SK-N-SH (cell line): ENCODE results near the gene EHD1. TPM values are rescaled to one million over a fixed set of nuclear protein-coding genes. Genes with fewer than 3 reads are reported as not detected.

ENCODE experiments used
- CTCF ChIA-PET: fragments of 300-600, 350-600 bp; formaldehyde crosslinking; extraction: SDS; loops from one replicate; lab custom pipeline; 2021; lab: Yijun Ruan, JAX
- POLR2A ChIA-PET: fragments of 350-600 bp; sonication (Branson Sonifier 250); formaldehyde crosslinking; extraction: SDS; loops from one replicate; lab custom pipeline; 2020; ENCODE audit warnings: antibody characterized with exemption, inconsistent platforms; lab: Yijun Ruan, JAX
- DNase-seq: peaks from one replicate; pipeline ENCODE4 v3.0.0; 2012
- H2AFZ ChIP-seq: fragments of 200-600 bp; sonication (generic); 2 replicates; pipeline ENCODE4 v1.8.1; 2016; ENCODE audit warnings: antibody characterized with exemption, mild to moderate bottlenecking, low read depth
- H3F3A ChIP-seq: fragments of 200-600 bp; sonication (generic); replicated peaks from 2 replicates; pipeline ENCODE3; 2016; ENCODE audit warnings: antibody characterized with exemption, mild to moderate bottlenecking; ENCODE audit not compliant: insufficient read depth
- H3K27ac ChIP-seq, 2 experiments: fragments of 200-500 bp in 1 of 2; fragments of 200-600 bp in 1 of 2; sonication (Bioruptor generic) in 1 of 2; sonication (generic), shearing (Covaris generic) in 1 of 2; 2 replicates each; pipeline versions ENCODE4 v1.5.1 to v1.6.1; 2014 to 2016; ENCODE audit warnings: low read depth in 2 of 2, inconsistent platforms in 1 of 2, low read length in 1 of 2, mild to moderate bottlenecking in 1 of 2, mixed read lengths in 1 of 2
- H3K27me3 ChIP-seq: fragments of 200-600 bp; sonication (generic), shearing (Covaris generic); 2 replicates; pipeline ENCODE4 v1.6.1; 2016; ENCODE audit warnings: mixed run types; ENCODE audit not compliant: insufficient read depth
- H3K36me3 ChIP-seq, 2 experiments: fragments of 200-500 bp in 1 of 2; fragments of 200-600 bp in 1 of 2; sonication (Bioruptor generic) in 1 of 2; sonication (generic) in 1 of 2; replicated peaks in 1 of 2; 2 replicates each; pipeline versions ENCODE3 to v1.5.1; 2014 to 2016; ENCODE audit warnings: low read length in 1 of 2, mild to moderate bottlenecking in 1 of 2; ENCODE audit not compliant: insufficient read depth in 2 of 2, control insufficient read depth in 1 of 2
- H3K4me1 ChIP-seq, 2 experiments: fragments of 200-500 bp in 1 of 2; fragments of 200-600 bp in 1 of 2; sonication (Bioruptor generic) in 1 of 2; sonication (generic), shearing (Covaris generic) in 1 of 2; 2 replicates each; pipeline versions ENCODE4 v1.5.1 to v1.6.1; 2014 to 2016; ENCODE audit warnings: low read depth in 1 of 2, low read length in 1 of 2, mixed run types in 1 of 2; ENCODE audit not compliant: insufficient read depth in 2 of 2, control insufficient read depth in 1 of 2
- H3K4me2 ChIP-seq: fragments of 200-600 bp; sonication (generic), shearing (Covaris generic); 2 replicates; pipeline ENCODE4 v1.6.1; 2017; ENCODE audit warnings: mixed run types
- H3K4me3 ChIP-seq, 2 experiments: fragments of 200-500 bp in 1 of 2; fragments of 200-600 bp in 1 of 2; sonication (Bioruptor generic) in 1 of 2; sonication (generic), shearing (Covaris generic) in 1 of 2; 2 replicates each; pipeline versions ENCODE4 v1.5.1 to v1.8.1; 2014 to 2016; ENCODE audit warnings: low read depth in 2 of 2, inconsistent platforms in 1 of 2, low read length in 1 of 2, mild to moderate bottlenecking in 1 of 2, mixed read lengths in 1 of 2, moderate library complexity in 1 of 2
- H3K79me2 ChIP-seq: fragments of 200-600 bp; sonication (generic); 2 replicates; pipeline ENCODE4 v1.8.1; 2017; ENCODE audit warnings: mild to moderate bottlenecking; ENCODE audit not compliant: insufficient read depth
- H3K9ac ChIP-seq: fragments of 200-600 bp; sonication (generic); 2 replicates; pipeline ENCODE4 v1.6.1; 2017; ENCODE audit warnings: mixed run types
- H3K9me2 ChIP-seq: fragments of 200-600 bp; sonication (generic); 2 replicates; pipeline ENCODE4 v1.6.1; 2017; ENCODE audit warnings: mixed run types
- H3K9me3 ChIP-seq: fragments of 200-600 bp; sonication (generic); 2 replicates; pipeline ENCODE4 v1.6.1; 2017; ENCODE audit warnings: mixed run types, mild to moderate bottlenecking, moderate library complexity
- H4K20me1 ChIP-seq: fragments of 200-600 bp; sonication (generic); 2 replicates; pipeline ENCODE4 v1.6.1; 2017; ENCODE audit warnings: mild to moderate bottlenecking, mixed run types; ENCODE audit not compliant: insufficient read depth
- CHD2 ChIP-seq: fragments of 150-350 bp; IDR thresholded peaks from 2 replicates; pipeline ENCODE4 v1.6.1; 2018; ENCODE audit warnings: low read length; ENCODE audit not compliant: partially characterized antibody
- GATA2 ChIP-seq: sonication (generic); formaldehyde crosslinking; IDR thresholded peaks from 2 replicates; pipeline ENCODE4 v1.5.0; 2020; ENCODE audit warnings: mild to moderate bottlenecking, missing genetic modification reagents
- IRF3 ChIP-seq: fragments of 150-350 bp; IDR thresholded peaks from 2 replicates; pipeline ENCODE4 v1.6.1; 2016; ENCODE audit warnings: mild to moderate bottlenecking, low read depth, low read length
- MEF2A ChIP-seq: IDR thresholded peaks from 2 replicates; pipeline ENCODE4 v1.4.0; 2012; ENCODE audit warnings: low read depth, borderline replicate concordance
- PBX3 ChIP-seq: IDR thresholded peaks from 2 replicates; pipeline ENCODE4; 2012
- RCOR1 ChIP-seq: fragments of 150-350 bp; IDR thresholded peaks from 2 replicates; pipeline ENCODE4 v1.6.1; 2017; ENCODE audit warnings: antibody characterized with exemption, low read length
- REST ChIP-seq: IDR thresholded peaks from 2 replicates; pipeline ENCODE4 v1.6.1; 2012; ENCODE audit warnings: mild to moderate bottlenecking, low read depth, low read length, moderate library complexity
- SIN3A ChIP-seq: IDR thresholded peaks from 2 replicates; pipeline ENCODE4 v1.6.1; 2012; ENCODE audit warnings: low read depth, mild to moderate bottlenecking, low read length, moderate library complexity, borderline replicate concordance
- TEAD4 ChIP-seq: IDR thresholded peaks from 2 replicates; pipeline ENCODE4 v1.4.0; 2012; ENCODE audit warnings: mild to moderate bottlenecking, borderline replicate concordance; ENCODE audit not compliant: insufficient read depth
- WGBS: methylation state at CpG from one replicate; pipeline ENCODE4 v1.1.6; 2017; ENCODE audit warnings: low lambda C conversion rate; 5-methylcytosine and 5-hydroxymethylcytosine counted together
- polyA plus RNA-seq, 3 experiments: library from polyadenylated mRNA; depleted of rRNA; stranded (reverse); fragments of >200 nt; gene quantifications; 2 replicates each; pipeline ENCODE4 v1.2.3, GENCODE V29; 2012
- small RNA-seq, 7 experiments: library from RNA; depleted of rRNA; stranded (forward); fragments of <200 nt; gene quantifications; one replicate each; pipeline ENCODE3, GENCODE V24; 2012

The EHD1 gene
- polyA plus RNA-seq, 1 of the 3 experiments (the other 2 are of a cell fraction): 93.3 TPM

- Histone ChIP-seq H3K27ac (peak overlapping the region in 1 of 2 experiments; percentile 62; a peak in 1 of 4 replicates), H4K20me1 (no peaks in the 10 kb centered on the region), H3F3A (peaks cover 3% of the 10 kb centered on the region), H3K4me2 (peak overlapping the region; percentile 89), H3K4me3 (peak overlapping the region; percentile 68 to 69), H3K9ac (peak overlapping the region; percentile 43), H2AFZ (peak overlapping the region; percentile 72; the same call in 1 of the 2 replicates), H3K9me2 (no peaks in the 10 kb centered on the region), H3K79me2 (no peaks in the 10 kb centered on the region), H3K4me1 (peaks cover 7 to 18% of the 10 kb centered on the region in 2 experiments; a peak in 2 of 4 replicates), H3K36me3 (peaks cover 0 to 34% of the 10 kb centered on the region in 2 experiments), H3K9me3 (no peaks in the 10 kb centered on the region), H3K27me3 (no peaks in the 10 kb centered on the region)
- TF ChIP-seq MEF2A (no peak), REST (no peak), SIN3A (no peak), IRF3 (no peak), TEAD4 (no peak), PBX3 (no peak), CHD2 (no peak), GATA2 (CRISPR knock-in tag) (no peak), RCOR1 (0 out of 2 replicates have a peak, but pooled peaks have one; percentile 7)
- ChIA-PET CTCF (interaction anchor here (0.8 to 3.3 kb wide), 6 partner anchors 10 to 297 kb away, joined by 3 to 20 read pairs (median 4); partner anchors contain the start of gene CDC42BPG), POLR2A (interaction anchor here (0.9 kb wide), 1 partner anchor 332 kb away, joined by 3 read pairs; no protein-coding TSS in a partner anchor)
- peak; percentile 61 for DNase-seq
- WGBS: 9% methylated on average over 17 of the region's 54 CpGs
Measured at GRCh38 chr11:64802370-64803157, 75.9 kb downstream of the EHD1 start.

Small RNA genes lying within 50 kb of the gene (small RNA-seq; reads per million reads assigned to genes)
- gene MIR6749 (0 to 2.0 (median 0) reads per million in 7 experiments), gene MIR6750 (0 to 0.20 (median 0) reads per million in 7 experiments)

Other genes starting within 250 kb of the EHD1 start
- 0.15 TPM in 2 replicates for gene NRXN2, start 155.4 kb downstream of the EHD1 start, polyA plus RNA-seq (2012; rRNA removed)
- 1.6 and 2.2 TPM in 2 replicates for gene RASGRP2, start 134.5 kb downstream of the EHD1 start, polyA plus RNA-seq (2012; rRNA removed)
- gene PYGM, start 118.6 kb downstream of the EHD1 start, polyA plus RNA-seq (2012; rRNA removed): 0.08 TPM in 2 replicates
- 59.4 and 66.3 TPM in 2 replicates for gene SF1, start 100.1 kb downstream of the EHD1 start, polyA plus RNA-seq (2012; rRNA removed)
- 17.4 and 20.0 TPM in 2 replicates for gene MAP4K2, start 75.4 kb downstream of the EHD1 start, polyA plus RNA-seq (2012; rRNA removed)
- gene MEN1, start 68.1 kb downstream of the EHD1 start, polyA plus RNA-seq (2012; rRNA removed): 40.7 and 52.9 TPM in 2 replicates
- gene CDC42BPG, start 34.0 kb downstream of the EHD1 start, polyA plus RNA-seq (2012; rRNA removed): 0.33 and 0.42 TPM in 2 replicates
- 6.2 and 7.1 TPM in 2 replicates for gene ATG2A, start 38.6 kb upstream of the EHD1 start, polyA plus RNA-seq (2012; rRNA removed)
- gene PPP2R5B, start 46.1 kb upstream of the EHD1 start, polyA plus RNA-seq (2012; rRNA removed): 15.1 and 16.7 TPM in 2 replicates
- gene GPHA2, start 57.3 kb upstream of the EHD1 start, polyA plus RNA-seq (2012; rRNA removed): not detected in 2 replicates
- gene MAJIN, start 93.5 kb upstream of the EHD1 start, polyA plus RNA-seq (2012; rRNA removed): not detected in 2 replicates
- gene BATF2, start 118.3 kb upstream of the EHD1 start, polyA plus RNA-seq (2012; rRNA removed): 0.20 and 0.28 TPM in 2 replicates
- 252 and 278 TPM in 2 replicates for gene ARL2, start 135.5 kb upstream of the EHD1 start, polyA plus RNA-seq (2012; rRNA removed)
- 9.0 and 17.2 TPM in 2 replicates for gene SNX15, start 148.8 kb upstream of the EHD1 start, polyA plus RNA-seq (2012; rRNA removed)
- 13.1 and 22.5 TPM in 2 replicates for gene SAC3D1, start 162.6 kb upstream of the EHD1 start, polyA plus RNA-seq (2012; rRNA removed)
- gene NAALADL1, start 179.9 kb upstream of the EHD1 start, polyA plus RNA-seq (2012; rRNA removed): not detected in 2 replicates
- gene CDCA5, start 205.4 kb upstream of the EHD1 start, polyA plus RNA-seq (2012; rRNA removed): 13.1 and 16.3 TPM in 2 replicates
- 55.7 and 75.9 TPM in 2 replicates for gene ZFPL1, start 205.6 kb upstream of the EHD1 start, polyA plus RNA-seq (2012; rRNA removed)
- gene VPS51, start 217.6 kb upstream of the EHD1 start, polyA plus RNA-seq (2012; rRNA removed): 59.1 and 59.9 TPM in 2 replicates
- 87.8 and 90.0 TPM in 2 replicates for gene TM7SF2, start 233.3 kb upstream of the EHD1 start, polyA plus RNA-seq (2012; rRNA removed)
- 5.6 and 5.9 TPM in 2 replicates for gene ZNHIT2, start 239.1 kb upstream of the EHD1 start, polyA plus RNA-seq (2012; rRNA removed)
- gene FAU, start 243.5 kb upstream of the EHD1 start, polyA plus RNA-seq (2012; rRNA removed): 912 and 1,210 TPM in 2 replicates
- gene MRPL49, start 243.7 kb upstream of the EHD1 start, polyA plus RNA-seq (2012; rRNA removed): 56.7 and 89.7 TPM in 2 replicates